DOHH2 (cell line): ENCODE data around the gene PRRC2C.

Experiments used
- H3F3A ChIP-seq: fragments of 200-600 bp; sonication (generic), shearing (Covaris generic); 2 replicates; pipeline ENCODE4 v1.6.0; 2016; ENCODE audit warnings: antibody characterized with exemption, mild to moderate bottlenecking; ENCODE audit not compliant: control insufficient read depth, insufficient read depth
- H3K27ac ChIP-seq: fragments of 200-600 bp; sonication (generic); 2 replicates; pipeline ENCODE4 v1.5.1; 2014; ENCODE audit warnings: low read depth, mild to moderate bottlenecking, low read length, moderate library complexity
- H3K27me3 ChIP-seq: fragments of 200-600 bp; sonication (generic); 2 replicates; pipeline ENCODE4 v1.6.1; 2014; ENCODE audit warnings: mild to moderate bottlenecking, low read length, mixed read lengths; ENCODE audit not compliant: control insufficient read depth
- H3K36me3 ChIP-seq: fragments of 200-600 bp; sonication (generic); 2 replicates; pipeline ENCODE4 v1.6.1; 2014; ENCODE audit warnings: mild to moderate bottlenecking, low read length, moderate library complexity, mixed read lengths; ENCODE audit not compliant: control insufficient read depth
- H3K4me1 ChIP-seq: fragments of 200-600 bp; sonication (generic); 2 replicates; pipeline ENCODE4 v1.6.1; 2014; ENCODE audit warnings: mild to moderate bottlenecking, low read length, mixed read lengths; ENCODE audit not compliant: control insufficient read depth
- H3K4me2 ChIP-seq: fragments of 200-600 bp; sonication (generic); 2 replicates; pipeline ENCODE4 v1.6.0; 2014; ENCODE audit warnings: mild to moderate bottlenecking, low read length, moderate library complexity
- H3K4me3 ChIP-seq: fragments of 200-600 bp; sonication (generic); 2 replicates; pipeline ENCODE4 v1.5.1; 2014; ENCODE audit warnings: mild to moderate bottlenecking, low read length, mixed read lengths
- H3K79me2 ChIP-seq: fragments of 200-600 bp; sonication (generic); 2 replicates; pipeline ENCODE4 v1.6.1; 2014; ENCODE audit warnings: mild to moderate bottlenecking, low read length, mixed read lengths; ENCODE audit not compliant: control insufficient read depth
- H3K9me2 ChIP-seq: fragments of 200-600 bp; sonication (generic); replicated peaks from 2 replicates; pipeline ENCODE4 v1.6.1; 2014; ENCODE audit warnings: mild to moderate bottlenecking, low read length, mixed read lengths; ENCODE audit not compliant: control insufficient read depth
- H3K9me3 ChIP-seq: fragments of 200-600 bp; sonication (generic); 2 replicates; pipeline ENCODE4 v1.6.1; 2014; ENCODE audit warnings: antibody characterized with exemption, low read length, mixed read lengths; ENCODE audit not compliant: control insufficient read depth, insufficient read depth
- H4K20me1 ChIP-seq: fragments of 200-600 bp; sonication (generic); 2 replicates; pipeline ENCODE4 v1.6.0; 2014; ENCODE audit warnings: low read depth, mild to moderate bottlenecking, antibody characterized with exemption, low read length, moderate library complexity; ENCODE audit not compliant: control insufficient read depth, insufficient read depth
- EZH2phosphoT487 ChIP-seq: fragments of 200-600 bp; sonication (generic); IDR thresholded peaks from 2 replicates; pipeline ENCODE4 v1.6.1; 2017; ENCODE audit warnings: borderline replicate concordance, mild to moderate bottlenecking, antibody characterized with exemption, low read length, moderate library complexity, mixed read lengths
- TF ChIP-seq, protein P1 (sequence below): fragments of 200-600 bp; sonication (generic); IDR thresholded peaks from one replicate; pipeline ENCODE4 v1.5.1; 2014; ENCODE audit warnings: antibody characterized with exemption, mild to moderate bottlenecking, low read depth, low read length; ENCODE audit not compliant: poor library complexity, severe bottlenecking

PRRC2C gene

GRCh38 chr1:171460018-171460620, 25.2 kb upstream of the PRRC2C start:
- H3K9me3 ChIP-seq: no peaks in the 10 kb centered on the region
- no peaks in the 10 kb centered on the region for H3K4me1 ChIP-seq
- H3K4me3 ChIP-seq: no peak overlapping the region
- H3K79me2 ChIP-seq: no peaks in the 10 kb centered on the region
- TF ChIP-seq, protein P1, sequence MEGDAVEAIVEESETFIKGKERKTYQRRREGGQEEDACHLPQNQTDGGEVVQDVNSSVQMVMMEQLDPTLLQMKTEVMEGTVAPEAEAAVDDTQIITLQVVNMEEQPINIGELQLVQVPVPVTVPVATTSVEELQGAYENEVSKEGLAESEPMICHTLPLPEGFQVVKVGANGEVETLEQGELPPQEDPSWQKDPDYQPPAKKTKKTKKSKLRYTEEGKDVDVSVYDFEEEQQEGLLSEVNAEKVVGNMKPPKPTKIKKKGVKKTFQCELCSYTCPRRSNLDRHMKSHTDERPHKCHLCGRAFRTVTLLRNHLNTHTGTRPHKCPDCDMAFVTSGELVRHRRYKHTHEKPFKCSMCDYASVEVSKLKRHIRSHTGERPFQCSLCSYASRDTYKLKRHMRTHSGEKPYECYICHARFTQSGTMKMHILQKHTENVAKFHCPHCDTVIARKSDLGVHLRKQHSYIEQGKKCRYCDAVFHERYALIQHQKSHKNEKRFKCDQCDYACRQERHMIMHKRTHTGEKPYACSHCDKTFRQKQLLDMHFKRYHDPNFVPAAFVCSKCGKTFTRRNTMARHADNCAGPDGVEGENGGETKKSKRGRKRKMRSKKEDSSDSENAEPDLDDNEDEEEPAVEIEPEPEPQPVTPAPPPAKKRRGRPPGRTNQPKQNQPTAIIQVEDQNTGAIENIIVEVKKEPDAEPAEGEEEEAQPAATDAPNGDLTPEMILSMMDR: no peak
- TF ChIP-seq EZH2phosphoT487: no peak
- H3F3A ChIP-seq: no peaks in the 10 kb centered on the region
- H4K20me1 ChIP-seq: no peaks in the 10 kb centered on the region
- H3K27ac ChIP-seq: no peak overlapping the region
- no peaks in the 10 kb centered on the region for H3K36me3 ChIP-seq
- no peaks in the 10 kb centered on the region for H3K9me2 ChIP-seq
- H3K27me3 ChIP-seq: peaks cover 5% of the 10 kb centered on the region; the same call in 1 of the 2 replicates
- H3K4me2 ChIP-seq: no peak overlapping the region

DNA sequence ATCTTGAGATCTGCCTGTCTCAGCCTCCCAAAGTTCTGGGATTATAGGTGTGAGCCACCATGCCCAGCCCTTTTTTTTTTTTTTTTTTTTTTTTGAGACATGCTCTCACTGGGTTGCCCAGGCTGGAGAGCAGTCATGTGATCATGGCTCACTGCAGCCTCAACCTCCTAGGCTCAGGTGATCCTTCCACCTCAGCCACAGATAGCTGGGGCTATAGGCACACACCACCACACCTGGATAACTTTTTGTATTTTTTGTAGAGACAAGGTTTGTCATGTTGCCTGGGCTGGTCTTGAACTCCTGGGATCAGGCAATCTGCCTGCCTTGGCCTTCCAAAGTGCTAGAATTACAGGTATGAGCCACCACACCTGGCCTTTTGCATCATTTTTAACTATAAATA, 17.7 kb upstream of the PRRC2C start:
- H4K20me1 ChIP-seq: no peaks in the 10 kb centered on the region
- H3K4me2 ChIP-seq: no peak overlapping the region
- no peak overlapping the region for H3K27ac ChIP-seq
- no peak overlapping the region for H3K4me3 ChIP-seq
- no peaks in the 10 kb centered on the region for H3K9me3 ChIP-seq
- no peaks in the 10 kb centered on the region for H3F3A ChIP-seq
- no peaks in the 10 kb centered on the region for H3K9me2 ChIP-seq
- TF ChIP-seq, protein P1: no peak
- no peak for TF ChIP-seq EZH2phosphoT487
- H3K27me3 ChIP-seq: no peaks in the 10 kb centered on the region
- no peaks in the 10 kb centered on the region for H3K4me1 ChIP-seq
- no peaks in the 10 kb centered on the region for H3K36me3 ChIP-seq
- H3K79me2 ChIP-seq: no peaks in the 10 kb centered on the region

GRCh38 chr1:171468120-171468750, 17.1 kb upstream of the PRRC2C start:
- H3K9me3 ChIP-seq: no peaks in the 10 kb centered on the region
- no peak overlapping the region for H3K27ac ChIP-seq
- no peaks in the 10 kb centered on the region for H3K36me3 ChIP-seq
- H3F3A ChIP-seq: no peaks in the 10 kb centered on the region
- no peaks in the 10 kb centered on the region for H3K9me2 ChIP-seq
- H4K20me1 ChIP-seq: no peaks in the 10 kb centered on the region
- no peaks in the 10 kb centered on the region for H3K27me3 ChIP-seq
- no peak overlapping the region for H3K4me3 ChIP-seq
- no peak overlapping the region for H3K4me2 ChIP-seq
- no peak for TF ChIP-seq EZH2phosphoT487
- TF ChIP-seq, protein P1: no peak
- no peaks in the 10 kb centered on the region for H3K4me1 ChIP-seq
- no peaks in the 10 kb centered on the region for H3K79me2 ChIP-seq
